Adipose tissue (tissue), 3 donors: Measurements from ENCODE around the gene ARHGEF7. TPM values are rescaled to one million over a fixed set of nuclear protein-coding genes. Genes with fewer than 3 reads are reported as not detected.

Experiments used
- H3K27ac ChIP-seq: one replicate; pipeline ENCODE4 v1.5.1; 2013; ENCODE audit warnings: low read depth, low read length
- WGBS, 3 donors: extraction: QIAGEN DNeasy Blood & Tissue Kit; methylation state at CpG; one replicate each; pipeline ENCODE4 v1.1.7; 2013; 5-methylcytosine and 5-hydroxymethylcytosine counted together
- polyA plus RNA-seq, 3 donors: library from polyadenylated mRNA; stranded (reverse); fragments of 200-250 nt; gene quantifications; one replicate each; pipeline ENCODE4 v1.2.3, GENCODE V29; 2013
- donor health status: healthy with polysubstance abuse.
- donor health status: Bipolar disorder and iron deficiency.
- donor health status: healthy.

ARHGEF7 gene
- polyA plus RNA-seq, 3 donors = 14.0 to 41.9 (median 27.8) TPM

GRCh38 chr13:111095031-111095840 lies 19.9 kb upstream of the ARHGEF7 start:
- no peak overlapping the region for H3K27ac ChIP-seq
- WGBS, 3 donors = 71 to 80% (median 71%) methylated on average over 30 of the region's 30 CpGs

- 55 to 67% (median 64%) methylated on average over 9 of the region's 9 CpGs for WGBS, 3 donors
- no peak overlapping the region for H3K27ac ChIP-seq
Observed at GRCh38 chr13:111095911-111096501, 19.1 kb upstream of the ARHGEF7 start.

DNA sequence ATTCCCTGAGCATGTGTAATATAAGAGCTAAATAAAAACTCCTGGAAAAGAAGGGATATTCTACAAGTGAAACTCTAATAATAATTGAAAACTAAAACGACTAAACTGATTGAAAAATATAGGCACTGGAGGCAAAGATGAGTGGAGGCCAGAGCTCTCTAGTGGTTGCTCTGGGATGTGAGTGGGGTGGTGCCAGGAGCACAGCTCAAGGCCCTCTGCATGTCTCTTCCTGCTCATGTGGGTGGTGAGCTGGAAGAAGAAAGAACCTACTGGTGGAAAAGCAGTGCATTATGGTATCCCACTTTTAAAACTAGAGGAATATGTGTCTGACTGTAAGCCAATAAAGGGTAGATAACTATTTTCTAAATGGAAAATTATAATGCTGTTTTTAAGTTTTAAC lies 15.8 kb upstream of the ARHGEF7 start:
- no peak overlapping the region for H3K27ac ChIP-seq
- WGBS, 3 donors = 54 to 78% (median 65%) methylated on average over 1 of the region's 1 CpG

DNA sequence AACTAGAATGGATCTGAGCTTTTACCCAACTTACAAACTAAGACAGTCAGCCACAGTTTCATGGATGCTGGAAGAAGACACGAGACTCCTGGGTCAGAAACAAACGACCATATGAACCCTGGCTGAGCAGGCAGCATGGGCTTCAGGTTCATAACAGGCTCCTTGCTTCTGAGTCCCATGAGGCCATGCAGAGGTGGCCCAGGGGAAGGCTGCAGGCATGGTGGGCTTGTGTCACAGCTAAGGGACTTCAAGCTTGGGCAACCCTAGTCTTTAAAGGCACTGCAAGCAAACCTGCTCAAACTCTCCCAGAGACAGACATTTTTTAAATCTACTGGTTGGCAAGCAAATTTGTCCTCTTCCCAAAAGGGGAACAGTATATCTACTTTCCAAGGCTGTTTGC lies 5.1 kb upstream of the ARHGEF7 start:
- no peak overlapping the region for H3K27ac ChIP-seq
- 62 to 73% (median 72%) methylated on average over 2 of the region's 2 CpGs for WGBS, 3 donors

DNA sequence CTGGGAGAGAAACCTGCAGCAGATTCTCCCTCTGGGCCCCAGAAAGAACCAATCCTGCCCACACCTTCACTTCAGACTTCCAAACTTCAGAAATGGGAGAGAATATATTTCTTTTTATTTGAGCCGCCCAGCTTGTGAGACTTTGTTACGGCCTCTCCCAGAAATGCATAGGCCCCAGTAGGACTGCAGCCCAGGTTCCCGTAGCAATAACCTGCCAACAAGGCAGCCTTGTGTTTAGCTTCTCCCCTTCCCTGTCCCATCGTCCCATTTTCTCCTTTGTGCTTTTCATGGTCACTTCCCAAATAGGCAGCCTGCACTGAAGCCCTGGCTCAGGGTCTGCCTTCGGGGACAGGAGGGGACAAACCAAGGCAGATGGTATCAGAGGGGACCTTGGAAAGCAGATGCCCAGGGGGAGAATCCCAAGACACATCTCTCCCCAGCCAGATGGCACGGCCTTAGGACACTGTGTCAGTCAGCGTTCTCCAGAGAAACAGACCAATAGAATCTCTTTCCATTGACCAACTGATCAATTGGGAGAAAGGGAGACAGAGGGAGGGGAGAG lies 3.7 kb upstream of the ARHGEF7 start:
- 81 to 85% (median 83%) methylated on average over 7 of the region's 7 CpGs for WGBS, 3 donors
- H3K27ac ChIP-seq = no peak overlapping the region

- WGBS, 3 donors = 89 to 94% (median 94%) methylated on average over 9 of the region's 9 CpGs
- H3K27ac ChIP-seq = no peak overlapping the region
Observed at GRCh38 chr13:111112196-111112595, 2.9 kb upstream of the ARHGEF7 start.

DNA sequence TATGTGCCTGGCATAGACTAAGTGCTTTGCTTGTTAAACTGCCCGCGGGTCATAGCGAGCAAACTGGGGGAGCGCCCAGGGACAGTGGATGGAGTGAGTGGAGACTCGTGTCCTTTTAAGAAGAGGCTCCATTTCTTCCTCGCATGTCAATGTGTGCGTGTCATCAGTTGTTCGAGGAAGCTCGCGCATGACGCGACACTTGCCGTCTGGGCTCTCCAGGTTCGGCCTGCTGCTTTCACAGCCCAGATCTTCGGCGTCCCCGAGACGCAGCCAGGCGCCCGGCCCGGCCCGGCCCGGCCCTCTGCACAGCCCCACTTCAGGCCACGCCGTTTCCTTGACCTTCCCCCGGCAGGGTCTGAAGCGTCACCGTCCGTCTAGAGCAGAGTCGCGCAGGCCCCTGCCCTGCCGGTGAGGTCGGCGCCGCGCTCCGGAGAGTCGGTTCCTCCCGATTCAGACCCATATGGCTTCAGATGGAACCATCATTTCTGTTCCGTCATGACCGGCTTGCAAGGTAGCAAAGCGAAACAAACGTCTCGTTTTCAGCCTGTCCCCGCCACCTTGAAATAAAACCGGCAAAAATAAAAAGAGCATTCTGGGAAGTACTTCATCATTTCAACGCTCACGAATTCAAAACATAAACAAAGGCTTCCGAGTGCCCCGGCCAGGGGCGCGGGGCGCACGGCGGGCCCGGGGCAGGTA lies 599 bp upstream of the ARHGEF7 start:
- 1 to 2% (median 2%) methylated on average over 56 of the region's 56 CpGs for WGBS, 3 donors
- peak overlapping the region; percentile 13 for H3K27ac ChIP-seq

- H3K27ac ChIP-seq = no peak overlapping the region
- 1 to 2% (median 2%) methylated on average over 22 to 39 of the region's 39 CpGs for WGBS, 3 donors
Observed at GRCh38 chr13:111115965-111116521, 933 bp downstream of the ARHGEF7 start.

GRCh38 chr13:111116856-111117255 lies 1.7 kb downstream of the ARHGEF7 start:
- WGBS, 3 donors = 76 to 93% (median 86%) methylated on average over 1 of the region's 1 CpG
- H3K27ac ChIP-seq = no peak overlapping the region

- 67 to 83% (median 77%) methylated on average over 5 of the region's 5 CpGs for WGBS, 3 donors
- no peak overlapping the region for H3K27ac ChIP-seq
Observed at GRCh38 chr13:111117289-111117688, 2.2 kb downstream of the ARHGEF7 start.

GRCh38 chr13:111117961-111118360 lies 2.9 kb downstream of the ARHGEF7 start:
- no peak overlapping the region for H3K27ac ChIP-seq

DNA sequence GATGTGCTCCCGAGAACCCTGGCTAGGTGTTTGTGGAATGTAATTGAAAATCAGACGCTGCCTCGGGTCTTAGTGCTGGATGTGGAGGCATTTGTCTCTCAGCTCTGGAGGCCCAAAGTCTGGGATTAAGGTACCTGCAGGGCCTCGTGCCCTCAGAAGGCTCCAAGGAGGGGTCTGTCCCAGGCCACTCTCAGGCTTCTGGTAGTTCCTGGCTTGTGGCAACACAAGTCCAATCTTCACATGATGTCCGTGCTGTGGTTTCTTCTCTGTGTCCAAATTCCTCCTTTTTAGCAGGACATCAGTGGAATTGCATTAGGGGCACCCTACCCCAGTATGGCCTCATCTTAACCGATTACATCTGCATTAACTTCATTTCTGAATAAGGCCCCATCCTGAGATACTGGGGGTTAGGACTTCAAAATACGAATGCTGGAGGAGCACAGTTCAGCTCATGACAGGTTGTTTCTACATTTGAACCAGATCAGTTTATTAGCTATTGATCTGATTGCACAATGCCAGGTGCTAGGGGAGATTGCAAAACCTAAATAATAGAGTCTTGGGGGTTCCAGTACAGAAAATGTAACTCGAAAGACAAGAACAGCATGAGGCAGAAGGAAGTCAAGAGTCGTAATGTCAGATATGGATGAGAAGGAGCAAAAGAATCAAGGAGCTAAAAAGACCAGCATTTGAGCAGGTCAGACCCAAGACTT lies 3.9 kb downstream of the ARHGEF7 start:
- no peak overlapping the region for H3K27ac ChIP-seq
- WGBS, 3 donors = 88 to 91% (median 90%) methylated on average over 9 of the region's 9 CpGs

More at GRCh38 chr13:111117961-111118360, 2.9 kb downstream of the ARHGEF7 start:
- WGBS, 3 donors = 76 to 90% (median 85%) methylated on average over 10 of the region's 10 CpGs

DNA sequence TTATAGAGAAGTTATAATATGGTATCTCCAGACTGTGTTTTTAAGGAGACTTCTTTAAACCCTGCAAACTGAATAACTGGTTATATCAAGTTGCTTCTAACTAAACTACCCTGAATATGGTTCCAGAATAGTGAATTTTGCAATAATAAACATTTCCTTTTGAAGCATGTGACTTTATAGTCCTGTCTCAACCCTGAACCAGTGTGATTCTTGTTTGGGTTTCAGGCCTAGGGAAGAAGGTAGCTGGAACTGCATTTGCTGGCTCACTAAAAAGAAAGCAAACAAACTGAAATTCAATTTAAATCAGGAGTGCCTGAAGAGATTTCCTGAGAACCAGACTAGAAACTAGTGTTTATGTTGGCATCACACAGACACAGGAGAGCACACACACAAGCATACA lies 4.9 kb downstream of the ARHGEF7 start:
- H3K27ac ChIP-seq = no peak overlapping the region

- 82 to 90% (median 84%) methylated on average over 12 of the region's 12 CpGs for WGBS, 3 donors
- H3K27ac ChIP-seq = no peak overlapping the region
Observed at GRCh38 chr13:111120422-111120821, 5.3 kb downstream of the ARHGEF7 start.

DNA sequence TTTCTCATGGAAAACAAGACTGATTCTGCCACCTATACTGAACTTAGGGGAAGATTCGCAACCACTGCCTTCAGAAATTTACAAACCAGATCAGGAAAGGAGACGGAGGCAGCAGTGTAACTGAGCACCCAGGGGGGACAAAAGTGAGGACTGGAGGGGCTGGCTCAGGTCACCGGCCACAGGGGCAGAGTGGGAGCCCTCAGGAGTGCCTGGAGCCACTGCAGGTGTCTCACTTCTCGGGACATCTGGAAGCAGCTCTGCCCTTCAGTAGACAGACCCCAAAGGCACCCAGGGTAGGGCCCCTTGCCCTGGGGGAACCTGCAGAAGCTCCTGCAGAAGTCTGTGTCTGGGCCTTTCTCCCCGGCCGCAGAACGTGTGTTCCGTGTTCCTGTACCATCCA lies 5.8 kb downstream of the ARHGEF7 start:
- no peak overlapping the region for H3K27ac ChIP-seq
- WGBS, 3 donors = 76 to 89% (median 84%) methylated on average over 8 of the region's 8 CpGs

DNA sequence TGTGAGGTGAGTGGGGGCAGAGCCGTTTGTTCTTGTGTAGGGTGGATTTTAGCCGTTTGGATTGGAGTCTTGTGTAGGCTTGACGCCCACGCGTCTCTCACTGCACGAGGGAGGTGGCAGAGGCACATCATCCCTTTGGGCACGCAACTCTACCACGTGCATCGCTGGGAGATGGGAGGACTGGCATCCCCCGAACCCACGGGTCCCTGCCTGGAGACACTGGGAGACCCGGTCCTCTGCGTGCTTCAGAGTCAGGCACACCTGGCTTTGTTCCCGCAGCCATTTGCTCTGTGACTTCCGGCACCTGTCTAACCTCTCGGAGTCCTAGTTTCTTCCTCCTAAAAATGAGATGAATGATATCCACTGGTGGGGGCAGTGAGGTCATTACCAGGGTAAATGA lies 6.4 kb downstream of the ARHGEF7 start:
- WGBS, 3 donors = 51 to 86% (median 86%) methylated on average over 16 of the region's 16 CpGs
- H3K27ac ChIP-seq = no peak overlapping the region

DNA sequence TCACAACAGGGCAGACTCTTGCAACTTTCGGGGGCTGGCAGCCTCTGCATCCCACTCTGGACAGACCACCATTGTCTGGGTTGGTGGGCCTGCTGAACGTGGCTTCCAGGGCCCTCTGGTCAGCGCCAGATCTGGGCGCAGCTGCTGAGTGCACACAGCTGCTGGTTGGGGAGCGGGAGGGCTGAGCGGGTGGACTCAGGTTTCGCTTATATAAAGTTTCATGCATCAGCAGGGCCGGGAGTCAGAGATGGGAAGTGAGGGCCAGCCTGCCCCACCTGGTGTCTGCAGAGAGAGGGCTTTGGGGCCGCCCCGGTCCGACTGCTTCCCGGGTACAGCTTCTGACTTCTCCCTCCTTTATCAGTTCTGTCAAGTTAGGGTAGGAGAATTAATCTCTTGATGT lies 6.9 kb downstream of the ARHGEF7 start:
- WGBS, 3 donors = 59 to 81% (median 77%) methylated on average over 12 of the region's 12 CpGs
- no peak overlapping the region for H3K27ac ChIP-seq

GRCh38 chr13:111122631-111123030 lies 7.5 kb downstream of the ARHGEF7 start:
- WGBS, 3 donors = 92 to 94% (median 93%) methylated on average over 9 of the region's 9 CpGs
- no peak overlapping the region for H3K27ac ChIP-seq
